ENCODE measurements around the gene SPRYD4.

The SPRYD4 gene

DNA sequence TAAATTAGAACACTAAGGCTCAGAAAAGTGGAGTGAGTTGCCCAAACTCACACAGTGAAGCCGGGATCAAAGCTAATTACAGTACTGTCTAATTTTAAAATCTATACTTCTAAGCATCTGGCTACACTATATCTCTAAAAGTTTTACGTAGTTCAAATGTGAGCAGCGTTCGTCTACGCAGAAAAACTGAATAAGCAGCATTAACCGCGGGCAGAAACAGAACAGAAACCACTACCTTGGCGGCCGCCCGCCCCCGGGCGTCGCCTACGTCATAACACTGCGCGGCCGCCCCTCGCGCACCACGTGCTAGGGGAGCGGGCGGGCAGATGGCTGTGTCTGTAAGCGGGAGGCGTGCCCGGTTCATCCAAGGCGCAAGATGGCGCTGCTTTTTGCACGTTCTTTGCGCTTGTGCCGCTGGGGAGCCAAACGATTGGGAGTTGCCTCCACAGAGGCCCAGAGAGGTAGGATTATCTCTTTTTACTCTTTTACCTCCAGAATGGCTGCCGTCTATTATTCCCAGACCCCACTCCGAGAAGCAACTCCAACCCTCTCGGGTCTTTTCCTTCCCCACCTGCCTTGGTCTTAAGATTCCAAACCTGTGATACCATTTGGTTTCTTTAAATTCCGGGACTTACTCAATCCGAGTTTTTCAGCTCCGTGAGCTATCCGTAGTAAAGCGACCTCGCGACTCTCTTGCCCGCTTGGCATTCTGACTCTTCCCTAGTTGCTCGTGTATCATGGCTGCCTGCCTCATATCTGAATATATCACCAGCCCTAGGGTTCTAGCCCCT, at the start of gene SPRYD4:
TSS of gene SPRYD4 (plus strand) at position 363 of the 791 bp plus-strand sequence. CDS start at position 377, 14 bp downstream.
- TF ChIP-seq, protein P1, sequence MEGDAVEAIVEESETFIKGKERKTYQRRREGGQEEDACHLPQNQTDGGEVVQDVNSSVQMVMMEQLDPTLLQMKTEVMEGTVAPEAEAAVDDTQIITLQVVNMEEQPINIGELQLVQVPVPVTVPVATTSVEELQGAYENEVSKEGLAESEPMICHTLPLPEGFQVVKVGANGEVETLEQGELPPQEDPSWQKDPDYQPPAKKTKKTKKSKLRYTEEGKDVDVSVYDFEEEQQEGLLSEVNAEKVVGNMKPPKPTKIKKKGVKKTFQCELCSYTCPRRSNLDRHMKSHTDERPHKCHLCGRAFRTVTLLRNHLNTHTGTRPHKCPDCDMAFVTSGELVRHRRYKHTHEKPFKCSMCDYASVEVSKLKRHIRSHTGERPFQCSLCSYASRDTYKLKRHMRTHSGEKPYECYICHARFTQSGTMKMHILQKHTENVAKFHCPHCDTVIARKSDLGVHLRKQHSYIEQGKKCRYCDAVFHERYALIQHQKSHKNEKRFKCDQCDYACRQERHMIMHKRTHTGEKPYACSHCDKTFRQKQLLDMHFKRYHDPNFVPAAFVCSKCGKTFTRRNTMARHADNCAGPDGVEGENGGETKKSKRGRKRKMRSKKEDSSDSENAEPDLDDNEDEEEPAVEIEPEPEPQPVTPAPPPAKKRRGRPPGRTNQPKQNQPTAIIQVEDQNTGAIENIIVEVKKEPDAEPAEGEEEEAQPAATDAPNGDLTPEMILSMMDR (IDR thresholded peaks at IDR 0.05; ENCODE audit: extremely low read depth, missing control alignments), result peak; percentile 21
- peak; percentile 92 for DNase-seq (ENCODE audit: low spot score)

DNA sequence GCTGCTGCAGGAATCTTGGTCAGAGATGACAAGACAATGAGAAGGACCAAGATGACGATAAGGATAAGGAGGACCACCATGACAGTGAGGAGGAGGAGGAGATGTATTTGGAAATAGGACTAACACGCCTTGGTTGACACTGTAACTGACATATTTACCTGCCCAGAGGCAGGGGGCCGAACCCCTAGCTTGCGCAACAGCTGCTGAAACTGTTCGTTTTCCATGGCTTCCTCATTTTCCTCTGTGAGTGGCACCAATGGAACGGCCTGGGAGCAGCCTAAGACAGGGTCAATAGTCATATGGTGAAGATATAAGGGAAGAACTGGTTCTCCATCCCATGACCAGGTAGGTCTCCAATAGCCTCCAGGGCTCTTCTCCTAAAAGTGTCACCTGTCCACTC, 48.0 kb upstream of the SPRYD4 start:
- TF ChIP-seq, protein P1 (IDR thresholded peaks at IDR 0.05; ENCODE audit: extremely low read depth, missing control alignments), result no peak
- no peak for DNase-seq (ENCODE audit: low spot score)

DNA sequence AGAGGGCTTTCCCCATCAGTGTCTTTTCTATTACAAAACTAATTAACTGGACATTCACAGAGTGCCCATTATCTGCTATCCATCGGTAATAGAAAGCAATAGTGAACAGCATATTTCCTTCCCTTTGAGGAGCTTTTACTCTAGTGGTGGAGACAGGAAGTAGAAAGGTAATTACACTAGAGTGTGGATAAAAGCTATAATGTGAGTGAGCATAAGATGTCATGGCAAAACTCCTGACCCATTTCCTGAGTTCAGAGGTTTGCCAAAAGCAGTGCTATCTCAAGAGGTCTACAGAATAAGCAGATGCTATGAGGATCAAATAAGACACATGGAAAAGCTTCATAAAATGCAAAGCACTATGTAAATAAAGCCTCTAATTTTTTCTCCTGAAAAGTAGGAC, 43.2 kb upstream of the SPRYD4 start:
- TF ChIP-seq, protein P1 (IDR thresholded peaks at IDR 0.05; ENCODE audit: extremely low read depth, missing control alignments), result no peak
- no peak for DNase-seq (ENCODE audit: low spot score)

DNA sequence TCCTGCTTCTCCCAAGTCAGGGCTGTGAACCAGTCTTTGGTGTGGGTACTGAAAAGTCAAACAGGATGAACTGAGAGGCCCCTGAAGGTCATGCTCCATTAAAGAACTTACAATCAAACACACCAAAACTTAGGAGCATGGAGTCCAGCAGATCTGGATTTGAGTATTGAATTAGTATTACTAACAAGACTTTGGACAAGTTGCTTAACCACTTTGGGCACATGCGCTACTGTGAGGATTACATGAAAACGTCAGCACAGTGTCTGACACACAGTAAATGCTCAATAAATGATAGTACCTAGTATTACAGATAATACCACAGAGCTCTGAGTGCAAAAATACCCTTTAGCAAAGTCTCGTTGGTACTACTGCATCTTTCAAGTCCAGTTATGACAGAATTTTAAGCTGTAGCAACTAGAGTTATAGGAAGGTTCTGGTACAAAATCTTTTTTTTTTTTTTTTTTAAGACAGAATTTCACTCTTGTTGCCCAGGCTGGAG, 42.4 kb upstream of the SPRYD4 start:
- no peak for DNase-seq (ENCODE audit: low spot score)
- TF ChIP-seq, protein P1 (IDR thresholded peaks at IDR 0.05; ENCODE audit: extremely low read depth, missing control alignments), result no peak

GRCh38 chr12:56431288-56431687, 37.1 kb upstream of the SPRYD4 start:
- no peak for DNase-seq (ENCODE audit: low spot score)
- TF ChIP-seq, protein P1 (IDR thresholded peaks at IDR 0.05; ENCODE audit: extremely low read depth, missing control alignments), result no peak

DNA sequence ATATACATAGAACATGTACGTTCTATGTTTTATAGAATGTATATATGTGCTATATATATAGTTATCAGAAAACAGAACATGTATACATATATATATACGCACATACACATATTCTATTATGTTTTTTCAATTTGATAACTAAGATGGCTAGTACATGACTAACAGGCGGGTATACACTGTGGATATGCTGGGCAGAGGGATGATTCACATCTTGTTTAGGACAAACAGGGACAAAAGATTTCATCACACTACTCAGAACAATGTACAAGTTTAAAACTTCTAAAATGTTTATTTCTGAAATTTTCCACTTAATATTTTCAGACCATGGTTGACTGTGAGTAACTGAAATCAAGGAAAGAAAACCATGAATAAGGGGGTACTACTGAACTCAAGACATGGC, 36.5 kb upstream of the SPRYD4 start:
- no peak for DNase-seq (ENCODE audit: low spot score)
- TF ChIP-seq, protein P1 (IDR thresholded peaks at IDR 0.05; ENCODE audit: extremely low read depth, missing control alignments), result no peak

DNA sequence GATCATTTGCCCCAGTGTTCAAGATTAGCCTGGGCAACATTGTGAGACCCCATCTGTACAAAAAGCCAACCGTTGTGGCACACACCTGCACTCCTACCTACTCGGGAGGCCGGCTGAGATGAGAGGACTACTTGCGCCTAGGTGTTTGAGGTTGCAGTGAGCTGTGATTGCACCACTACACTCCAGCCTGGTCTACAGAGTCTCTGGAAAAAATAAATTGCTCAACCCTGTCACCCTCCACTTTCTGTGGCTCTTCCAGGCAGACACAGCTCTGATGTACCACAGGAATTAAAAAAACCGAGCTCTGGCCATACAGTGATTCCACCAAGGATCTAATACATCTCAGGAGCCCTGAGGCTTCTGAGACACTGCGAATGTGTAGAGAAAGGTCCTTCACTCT, 33.5 kb upstream of the SPRYD4 start:
- TF ChIP-seq, protein P1 (IDR thresholded peaks at IDR 0.05; ENCODE audit: extremely low read depth, missing control alignments), result no peak
- DNase-seq (ENCODE audit: low spot score), result no peak

Measured in GM20000 (cell line).